Measurements from ENCODE around the gene MRNIP. TPM values are rescaled to one million over a fixed set of nuclear protein-coding genes. Genes with fewer than 3 reads are reported as not detected.

Gene MRNIP
- total RNA-seq, 1 experiment from 2014 or later, result 36.2 TPM

DNA sequence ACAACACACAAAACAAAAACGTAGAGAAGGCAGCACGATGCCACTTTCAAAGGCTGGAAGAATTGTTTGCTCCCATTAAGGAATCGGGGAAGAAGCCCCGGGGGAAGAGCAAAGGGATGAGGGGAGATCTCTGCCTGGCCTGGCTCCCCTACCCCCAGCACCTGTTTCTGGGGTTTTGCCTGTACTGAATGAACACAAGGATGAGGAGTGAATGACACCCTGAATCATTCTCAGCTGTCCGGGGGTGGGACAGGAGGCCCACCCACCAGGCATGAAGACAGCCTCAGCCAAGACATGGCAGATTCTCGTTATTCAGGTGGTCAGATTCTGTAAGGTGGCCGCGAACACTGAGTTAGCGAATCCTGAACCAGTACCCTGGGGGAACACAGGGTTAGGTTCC, 41.6 kb upstream of the MRNIP start:
- no TSS peak for BruUV-seq (replicated peaks)
- ChIA-PET RAD21 (ENCODE audit: low non-redundant PET in 1 of 2, low total read pairs in 2 of 2, uncharacterized antibody in 2 of 2, unreplicated experiment in 2 of 2) (no interaction called here), CTCF (no interaction called here), POLR2A (no interaction called here)
- intact Hi-C loops (cut with micrococcal nuclease), result loop anchor here (10.0 kb wide), 1 partner anchor 185 kb away; no protein-coding TSS in a partner anchor
- Histone ChIP-seq H3K79me2 (ENCODE audit: insufficient read depth, low read length) (peaks cover 34% of the 10 kb centered on the region), H3K9me2 (ENCODE audit: insufficient read depth) (no peaks in the 10 kb centered on the region), H3K27me3 (ENCODE audit: insufficient read depth, low read length) (no peaks in the 10 kb centered on the region), H4K20me1 (ENCODE audit: insufficient read depth) (peaks cover 10% of the 10 kb centered on the region; the same call in 1 of the 2 replicates), H3K4me3 (replicated peaks in 1 of 2; ENCODE audit: low read depth in 1 of 2, low read length in 2 of 2) (no peak overlapping the region), H3K36me3 (ENCODE audit: control insufficient read depth in 1 of 2, insufficient read depth in 2 of 2, low read length in 2 of 2) (peaks cover 25 to 50% of the 10 kb centered on the region in 2 experiments), H3K4me2 (ENCODE audit: low read length) (no peak overlapping the region), H3K9ac (ENCODE audit: low read length) (no peak overlapping the region), H3K9me3 (ENCODE audit: control insufficient read depth in 1 of 2, insufficient read depth in 1 of 2, low read depth in 1 of 2, low read length in 2 of 2) (no peaks in the 10 kb centered on the region), H3K27ac (ENCODE audit: low read depth, low read length) (no peak overlapping the region), H2AFZ (ENCODE audit: low read depth, low read length, poor library complexity, severe bottlenecking) (no peak overlapping the region), H3K4me1 (ENCODE audit: control insufficient read depth in 1 of 2, insufficient read depth in 2 of 2, low read length in 2 of 2) (no peaks in the 10 kb centered on the region)
- no peak for ATAC-seq
- TF ChIP-seq EZH2 (IDR thresholded peaks at IDR 0.05) (no peak), YY1 (IDR thresholded peaks at IDR 0.05; ENCODE audit: extremely low read depth, insufficient replicate concordance, low read depth, low read length) (no peak), ZNF274 (IDR thresholded peaks at IDR 0.05; ENCODE audit: low read depth, low read length) (no peak), POLR2AphosphoS5 (IDR thresholded peaks at IDR 0.05; ENCODE audit: low read depth, low read length) (no peak), ZFX (IDR thresholded peaks at IDR 0.05) (no peak), FOSL1 (IDR thresholded peaks at IDR 0.05; ENCODE audit: low read depth) (no peak), CEBPB (IDR thresholded peaks at IDR 0.05; ENCODE audit: low read depth) (no peak), ELF1 (IDR thresholded peaks at IDR 0.05; ENCODE audit: borderline replicate concordance, low read depth) (no peak), SP1 (IDR thresholded peaks at IDR 0.05; ENCODE audit: low read depth) (no peak), POLR2A (IDR thresholded peaks at IDR 0.05; ENCODE audit: borderline replicate concordance, extremely low read depth, insufficient read depth, insufficient read length) (no peak), CBX3 (IDR thresholded peaks at IDR 0.05; ENCODE audit: low read depth) (no peak)
- TF ChIP-seq, protein P1, sequence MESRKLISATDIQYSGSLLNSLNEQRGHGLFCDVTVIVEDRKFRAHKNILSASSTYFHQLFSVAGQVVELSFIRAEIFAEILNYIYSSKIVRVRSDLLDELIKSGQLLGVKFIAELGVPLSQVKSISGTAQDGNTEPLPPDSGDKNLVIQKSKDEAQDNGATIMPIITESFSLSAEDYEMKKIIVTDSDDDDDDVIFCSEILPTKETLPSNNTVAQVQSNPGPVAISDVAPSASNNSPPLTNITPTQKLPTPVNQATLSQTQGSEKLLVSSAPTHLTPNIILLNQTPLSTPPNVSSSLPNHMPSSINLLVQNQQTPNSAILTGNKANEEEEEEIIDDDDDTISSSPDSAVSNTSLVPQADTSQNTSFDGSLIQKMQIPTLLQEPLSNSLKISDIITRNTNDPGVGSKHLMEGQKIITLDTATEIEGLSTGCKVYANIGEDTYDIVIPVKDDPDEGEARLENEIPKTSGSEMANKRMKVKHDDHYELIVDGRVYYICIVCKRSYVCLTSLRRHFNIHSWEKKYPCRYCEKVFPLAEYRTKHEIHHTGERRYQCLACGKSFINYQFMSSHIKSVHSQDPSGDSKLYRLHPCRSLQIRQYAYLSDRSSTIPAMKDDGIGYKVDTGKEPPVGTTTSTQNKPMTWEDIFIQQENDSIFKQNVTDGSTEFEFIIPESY (IDR thresholded peaks at IDR 0.05; ENCODE audit: extremely low read depth, insufficient replicate concordance, low read length), result no peak
- TF ChIP-seq, protein P2, sequence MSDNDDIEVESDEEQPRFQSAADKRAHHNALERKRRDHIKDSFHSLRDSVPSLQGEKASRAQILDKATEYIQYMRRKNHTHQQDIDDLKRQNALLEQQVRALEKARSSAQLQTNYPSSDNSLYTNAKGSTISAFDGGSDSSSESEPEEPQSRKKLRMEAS (IDR thresholded peaks at IDR 0.05), result no peak
- TF ChIP-seq, protein P3, sequence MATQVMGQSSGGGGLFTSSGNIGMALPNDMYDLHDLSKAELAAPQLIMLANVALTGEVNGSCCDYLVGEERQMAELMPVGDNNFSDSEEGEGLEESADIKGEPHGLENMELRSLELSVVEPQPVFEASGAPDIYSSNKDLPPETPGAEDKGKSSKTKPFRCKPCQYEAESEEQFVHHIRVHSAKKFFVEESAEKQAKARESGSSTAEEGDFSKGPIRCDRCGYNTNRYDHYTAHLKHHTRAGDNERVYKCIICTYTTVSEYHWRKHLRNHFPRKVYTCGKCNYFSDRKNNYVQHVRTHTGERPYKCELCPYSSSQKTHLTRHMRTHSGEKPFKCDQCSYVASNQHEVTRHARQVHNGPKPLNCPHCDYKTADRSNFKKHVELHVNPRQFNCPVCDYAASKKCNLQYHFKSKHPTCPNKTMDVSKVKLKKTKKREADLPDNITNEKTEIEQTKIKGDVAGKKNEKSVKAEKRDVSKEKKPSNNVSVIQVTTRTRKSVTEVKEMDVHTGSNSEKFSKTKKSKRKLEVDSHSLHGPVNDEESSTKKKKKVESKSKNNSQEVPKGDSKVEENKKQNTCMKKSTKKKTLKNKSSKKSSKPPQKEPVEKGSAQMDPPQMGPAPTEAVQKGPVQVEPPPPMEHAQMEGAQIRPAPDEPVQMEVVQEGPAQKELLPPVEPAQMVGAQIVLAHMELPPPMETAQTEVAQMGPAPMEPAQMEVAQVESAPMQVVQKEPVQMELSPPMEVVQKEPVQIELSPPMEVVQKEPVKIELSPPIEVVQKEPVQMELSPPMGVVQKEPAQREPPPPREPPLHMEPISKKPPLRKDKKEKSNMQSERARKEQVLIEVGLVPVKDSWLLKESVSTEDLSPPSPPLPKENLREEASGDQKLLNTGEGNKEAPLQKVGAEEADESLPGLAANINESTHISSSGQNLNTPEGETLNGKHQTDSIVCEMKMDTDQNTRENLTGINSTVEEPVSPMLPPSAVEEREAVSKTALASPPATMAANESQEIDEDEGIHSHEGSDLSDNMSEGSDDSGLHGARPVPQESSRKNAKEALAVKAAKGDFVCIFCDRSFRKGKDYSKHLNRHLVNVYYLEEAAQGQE (IDR thresholded peaks at IDR 0.05; ENCODE audit: low read depth), result no peak
- TF ChIP-seq, protein P4, sequence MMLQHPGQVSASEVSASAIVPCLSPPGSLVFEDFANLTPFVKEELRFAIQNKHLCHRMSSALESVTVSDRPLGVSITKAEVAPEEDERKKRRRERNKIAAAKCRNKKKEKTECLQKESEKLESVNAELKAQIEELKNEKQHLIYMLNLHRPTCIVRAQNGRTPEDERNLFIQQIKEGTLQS (IDR thresholded peaks at IDR 0.05), result no peak
- no peak for DNase-seq (ENCODE audit: low read depth, low spot score)
